Lower lobe of right lung (tissue), 2 donors: ENCODE data around the gene FSIP2. TPM values are rescaled to one million over a fixed set of nuclear protein-coding genes. Genes with fewer than 3 reads are reported as not detected.

Source experiments
- ATAC-seq, 2 donors: fragments of 200-7000 bp; cut with Tn5 transposase; one replicate each; pipeline ENCODE4 v1.9.1; 2020 to 2022; ENCODE audit warnings: mild to moderate bottlenecking in 2 of 2, moderate library complexity in 2 of 2
- DNase-seq: peaks from one replicate; pipeline ENCODE4 v3.0.0-alpha.2; 2020
- H3K27ac ChIP-seq: fragments of 200-600 bp; one replicate; pipeline ENCODE4 v1.8.0; 2022
- H3K27me3 ChIP-seq: fragments of 200-600 bp; one replicate; pipeline ENCODE4 v1.8.0; 2022; ENCODE audit warnings: low read depth
- H3K36me3 ChIP-seq: fragments of 200-600 bp; one replicate; pipeline ENCODE4 v1.8.0; 2022; ENCODE audit warnings: mild to moderate bottlenecking
- H3K4me1 ChIP-seq: fragments of 200-600 bp; one replicate; pipeline ENCODE4 v1.8.0; 2022
- H3K4me3 ChIP-seq: fragments of 200-600 bp; one replicate; pipeline ENCODE4 v1.8.0; 2022; ENCODE audit warnings: mild to moderate bottlenecking
- H3K9me3 ChIP-seq: fragments of 200-600 bp; one replicate; pipeline ENCODE4 v1.8.0; 2022
- CTCF ChIP-seq: fragments of 200-600 bp; IDR thresholded peaks from one replicate; pipeline ENCODE4 v1.8.0; 2022; ENCODE audit warnings: antibody characterized with exemption, mild to moderate bottlenecking
- intact Hi-C: fragments of 100-400 bp; cut with DNase I; formaldehyde crosslinking; loops from one replicate; pipeline ENCODE4 v1.11.0; 2022
- total RNA-seq: library from RNA; stranded (reverse); fragmentation: NEBNext Ultra II Directional; extraction: Animal tissue kit (Norgen Biotek cat#: 25700); gene quantifications from one replicate; pipeline ENCODE4 v1.2.1, GENCODE V29; 2021
- donor health status: DM: no; HTN: yes; CAD: no; lungs with severe emphysema.

Gene FSIP2
- total RNA-seq, 1 donor from 2014 or later: 0.27 TPM

GRCh38 chr2:185790361-185790760, 51.8 kb downstream of the FSIP2 start:
- Histone ChIP-seq H3K9me3 (no peaks in the 10 kb centered on the region), H3K4me1 (no peaks in the 10 kb centered on the region), H3K36me3 (no peaks in the 10 kb centered on the region), H3K4me3 (no peak overlapping the region), H3K27ac (no peak overlapping the region), H3K27me3 (no peaks in the 10 kb centered on the region)
- DNase-seq: no peak
- no peak for ATAC-seq
- no peak for TF ChIP-seq CTCF
- intact Hi-C loops: no loop called here

- Histone ChIP-seq H3K4me3 (no peak overlapping the region), H3K4me1 (no peaks in the 10 kb centered on the region), H3K27me3 (no peaks in the 10 kb centered on the region), H3K36me3 (no peaks in the 10 kb centered on the region), H3K27ac (no peak overlapping the region), H3K9me3 (no peaks in the 10 kb centered on the region)
- no peak for TF ChIP-seq CTCF
- intact Hi-C loops: no loop called here
- DNase-seq (no peak), ATAC-seq (no peak)
Observed at GRCh38 chr2:185793532-185794345, 55.1 kb downstream of the FSIP2 start.

- TF ChIP-seq CTCF: no peak
- Histone ChIP-seq H3K9me3 (no peaks in the 10 kb centered on the region), H3K27me3 (no peaks in the 10 kb centered on the region), H3K4me3 (no peak overlapping the region), H3K27ac (no peak overlapping the region), H3K4me1 (no peaks in the 10 kb centered on the region), H3K36me3 (no peaks in the 10 kb centered on the region)
- intact Hi-C loops: no loop called here
- ATAC-seq: no peak
- DNase-seq: no peak
Observed at GRCh38 chr2:185796758-185797157, 58.2 kb downstream of the FSIP2 start.

- DNase-seq (no peak), ATAC-seq (no peak)
- Histone ChIP-seq H3K9me3 (no peaks in the 10 kb centered on the region), H3K4me1 (no peaks in the 10 kb centered on the region), H3K36me3 (no peaks in the 10 kb centered on the region), H3K27me3 (no peaks in the 10 kb centered on the region), H3K27ac (no peak overlapping the region), H3K4me3 (no peak overlapping the region)
- no peak for TF ChIP-seq CTCF
- intact Hi-C loops: no loop called here
Observed at GRCh38 chr2:185802926-185803325, 64.3 kb downstream of the FSIP2 start.

- DNase-seq (no peak), ATAC-seq (no peak)
- Histone ChIP-seq H3K36me3 (no peaks in the 10 kb centered on the region), H3K27me3 (no peaks in the 10 kb centered on the region), H3K4me3 (no peak overlapping the region), H3K4me1 (no peaks in the 10 kb centered on the region), H3K9me3 (no peaks in the 10 kb centered on the region), H3K27ac (no peak overlapping the region)
- TF ChIP-seq CTCF: no peak
- intact Hi-C loops: no loop called here
Observed at GRCh38 chr2:185806783-185807182, 68.2 kb downstream of the FSIP2 start.
